ENCODE results near the gene PAPPA.

Gene PAPPA

DNA sequence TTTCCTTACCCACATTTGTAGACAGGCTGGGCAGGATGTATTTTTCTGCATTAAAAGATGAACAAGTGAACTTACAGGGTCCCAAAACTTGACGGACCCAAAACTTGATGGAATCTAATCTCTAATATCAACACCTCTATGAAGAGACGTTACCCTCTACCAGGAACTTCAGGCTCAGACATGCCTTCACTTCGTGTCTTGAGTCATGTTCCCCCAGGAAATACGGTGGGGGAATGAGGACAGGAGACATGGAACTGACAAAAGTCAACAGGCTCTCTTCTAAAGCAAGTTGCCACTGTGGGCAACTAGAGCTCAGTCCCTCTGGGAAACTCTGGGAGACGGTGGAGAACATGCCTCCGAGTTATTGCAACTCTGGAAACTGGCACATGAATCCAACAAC is 196.1 kb downstream of the PAPPA start:
- DNase-seq (ENCODE audit: low read depth): no peak

DNA sequence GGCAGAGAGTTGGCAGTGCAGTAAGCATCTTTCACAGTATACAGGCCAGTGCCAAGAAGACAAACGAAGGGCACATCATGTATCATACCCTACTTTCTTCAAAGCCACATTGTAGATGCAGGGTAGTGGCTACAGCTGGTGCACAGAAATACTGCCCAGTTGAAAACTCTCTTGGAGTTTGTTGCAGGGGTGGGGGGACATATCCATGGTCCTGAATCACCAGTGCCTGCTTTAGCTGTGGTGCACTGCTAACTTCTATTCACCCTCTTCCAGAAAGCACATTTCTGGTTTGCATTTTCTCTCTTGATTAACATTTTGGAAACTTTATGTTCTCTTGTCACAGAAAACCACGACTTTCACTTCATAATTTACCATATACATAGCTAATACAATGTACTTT is 196.6 kb downstream of the PAPPA start:
- DNase-seq (ENCODE audit: low read depth): no peak

DNA sequence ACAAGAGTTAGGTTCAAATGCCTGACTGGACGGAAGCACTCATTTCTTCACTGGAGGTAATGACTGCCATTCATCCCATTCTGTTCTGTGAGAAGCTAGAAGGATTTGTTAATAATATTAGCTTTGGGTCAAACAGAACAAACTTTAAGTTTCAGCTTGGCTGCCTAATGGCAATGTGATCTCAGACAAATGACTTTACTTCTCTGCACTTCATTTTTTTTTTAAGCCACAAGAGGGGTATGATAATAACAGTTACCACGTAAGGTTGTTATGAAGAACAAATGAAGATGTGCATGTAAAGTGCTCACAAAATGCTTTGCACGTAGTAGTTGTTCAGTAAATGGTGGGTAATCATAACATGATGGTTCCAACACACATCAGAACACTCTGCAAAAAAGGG is 199.4 kb downstream of the PAPPA start:
- DNase-seq (ENCODE audit: low read depth): no peak

DNA sequence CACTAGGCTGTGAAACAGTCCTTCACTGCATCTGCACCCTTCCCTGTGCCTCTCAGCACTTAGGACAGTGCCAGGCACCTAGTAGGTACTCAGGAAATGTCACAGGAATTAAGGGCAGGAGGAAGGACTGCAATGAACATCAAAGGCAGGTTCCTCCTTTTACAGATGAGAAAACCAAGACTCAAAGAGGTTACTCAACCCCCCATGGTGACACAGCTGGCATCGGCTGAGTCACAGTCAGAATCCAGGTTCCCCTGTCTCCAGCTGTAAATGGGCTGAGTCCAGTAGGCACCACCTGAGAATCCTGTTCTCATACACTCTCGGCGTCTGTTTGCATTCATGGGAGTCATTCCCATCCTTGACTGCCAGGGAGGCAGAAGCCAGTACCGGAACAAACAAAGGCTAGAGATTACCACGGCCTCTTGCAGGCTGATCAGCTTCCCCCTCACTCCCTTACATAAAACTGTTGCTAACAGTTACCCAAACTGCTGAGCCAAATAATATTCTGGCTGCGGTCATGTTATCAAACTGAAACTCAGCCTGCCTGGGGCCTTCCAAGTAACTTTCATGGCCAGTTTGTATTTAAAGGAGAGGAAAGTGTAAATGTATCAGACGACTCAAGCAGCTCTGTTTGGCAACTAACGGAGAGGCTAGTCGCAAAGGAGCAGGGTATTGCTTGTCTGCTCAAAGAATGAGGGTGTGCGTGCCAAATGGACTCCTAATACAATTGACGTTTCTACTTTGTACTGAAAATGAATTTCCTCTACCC is 201.7 kb downstream of the PAPPA start:
- DNase-seq (ENCODE audit: low read depth): peak; percentile 54

DNA sequence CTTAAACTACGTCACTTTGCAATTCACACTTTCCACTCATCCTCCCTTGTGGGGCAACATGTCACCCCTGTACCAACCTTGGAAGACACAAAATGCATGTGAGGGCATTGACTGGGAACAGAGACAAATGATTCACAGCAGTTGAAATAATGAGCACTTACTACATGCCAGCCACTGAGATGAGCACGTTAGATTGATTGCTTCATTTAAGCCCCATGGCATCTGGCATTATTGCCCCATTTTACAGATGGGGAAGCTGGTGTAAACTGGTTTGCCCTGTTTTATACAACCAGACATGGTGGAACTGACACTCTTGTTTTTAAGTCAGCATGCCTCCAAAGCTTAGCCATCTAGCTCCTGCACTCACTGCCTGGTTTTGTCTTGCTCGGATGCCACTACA is 204.7 kb downstream of the PAPPA start:
- no peak for DNase-seq (ENCODE audit: low read depth)

DNA sequence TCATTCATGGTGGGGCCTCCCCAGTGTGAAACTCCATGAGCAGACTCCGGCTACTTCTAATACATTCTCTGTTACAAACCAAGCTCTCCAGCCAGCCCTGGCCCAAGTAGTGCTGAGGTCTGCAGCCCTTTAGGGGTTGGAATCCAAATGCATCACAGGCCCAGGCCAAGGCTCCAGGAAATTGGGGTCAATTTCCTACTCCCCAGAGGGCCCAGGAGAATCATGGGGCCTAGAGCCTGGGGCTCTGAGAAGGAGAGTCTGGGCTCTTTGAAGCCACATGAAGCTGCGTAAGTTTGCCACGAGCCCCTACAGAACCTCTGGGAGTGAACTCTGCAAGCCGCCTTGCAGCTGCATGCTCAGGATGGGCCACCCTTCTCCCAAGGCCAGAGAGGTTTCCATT is 206.4 kb downstream of the PAPPA start:
- no peak for DNase-seq (ENCODE audit: low read depth)

DNA sequence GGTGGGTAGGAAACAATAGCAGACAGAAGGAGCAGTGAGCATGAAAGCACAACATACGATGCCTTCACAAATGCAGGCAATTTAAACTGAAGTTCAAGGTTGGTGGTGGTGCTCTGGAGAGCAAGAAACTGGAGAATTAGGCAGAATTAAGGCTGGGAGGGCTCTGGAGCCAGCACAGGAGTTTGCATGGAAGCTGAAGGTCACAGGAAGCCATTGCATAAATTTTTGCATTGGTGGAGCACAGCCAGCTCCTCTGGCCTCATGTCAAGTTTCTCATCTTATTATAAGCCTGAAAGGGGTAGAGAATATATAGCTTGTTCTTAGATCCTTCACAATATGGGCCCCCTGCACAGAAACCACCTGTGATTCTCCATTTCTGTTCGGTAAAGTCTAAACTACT is 207.4 kb downstream of the PAPPA start:
- peak; percentile 27 for DNase-seq (ENCODE audit: low read depth)

DNA sequence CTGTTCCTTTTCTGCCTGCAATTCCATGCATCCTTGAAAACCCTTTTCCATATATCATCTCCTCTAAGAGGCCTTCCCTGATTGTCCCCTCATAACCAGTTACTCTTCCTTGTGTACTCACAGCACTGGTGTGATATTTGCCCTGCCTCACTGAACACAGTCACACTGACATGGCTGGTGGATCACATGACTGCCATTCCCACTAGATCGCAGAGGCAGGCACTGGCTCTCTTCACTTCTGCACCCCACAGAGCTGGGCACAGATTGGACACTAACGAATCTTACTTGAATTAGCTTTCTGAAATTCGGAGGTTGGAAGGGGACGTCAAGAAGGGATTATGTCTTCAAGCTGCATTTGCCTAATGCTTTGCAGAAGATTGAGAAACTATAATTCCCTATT is 208.0 kb downstream of the PAPPA start:
- no peak for DNase-seq (ENCODE audit: low read depth)

DNA sequence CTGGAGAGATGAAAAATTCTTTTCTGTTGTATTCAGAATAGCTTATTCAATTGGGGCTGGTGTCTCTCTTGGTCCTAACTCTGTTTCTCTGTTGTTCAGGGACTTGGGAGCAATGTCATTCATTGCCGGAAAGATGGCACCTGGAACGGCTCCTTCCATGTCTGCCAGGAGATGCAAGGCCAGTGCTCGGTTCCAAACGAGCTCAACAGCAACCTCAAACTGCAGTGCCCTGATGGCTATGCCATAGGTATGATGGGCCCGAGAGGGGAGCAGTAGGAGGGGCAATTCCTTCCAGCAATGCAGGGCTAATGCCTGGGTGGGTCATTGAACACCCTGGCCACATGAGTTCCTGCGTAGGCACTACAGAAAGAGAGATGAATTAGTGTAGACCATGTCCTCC is 208.9 kb downstream of the PAPPA start:
- no peak for DNase-seq (ENCODE audit: low read depth)

DNA sequence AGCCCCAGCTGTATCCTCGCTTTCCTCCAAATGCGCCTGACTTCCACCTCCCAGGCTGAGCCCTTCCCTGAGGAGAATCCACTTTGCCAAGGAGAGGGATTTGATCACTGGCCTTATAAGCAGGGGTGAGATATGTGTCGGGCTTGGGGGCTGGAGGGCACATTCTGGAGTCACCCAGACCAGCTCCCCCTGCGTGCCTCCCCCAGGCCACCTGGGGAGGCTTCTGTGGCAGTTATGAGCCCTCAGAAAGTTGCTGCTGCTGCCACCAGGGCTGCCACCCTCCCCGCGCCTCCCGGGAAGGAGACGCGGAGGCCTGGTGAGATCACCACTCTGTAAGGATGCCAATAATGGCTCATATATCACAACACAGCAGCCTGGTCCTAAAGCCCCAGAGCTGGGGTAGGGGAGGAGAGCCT is 211.5 kb downstream of the PAPPA start:
- DNase-seq (ENCODE audit: low read depth): peak; percentile 71

DNA sequence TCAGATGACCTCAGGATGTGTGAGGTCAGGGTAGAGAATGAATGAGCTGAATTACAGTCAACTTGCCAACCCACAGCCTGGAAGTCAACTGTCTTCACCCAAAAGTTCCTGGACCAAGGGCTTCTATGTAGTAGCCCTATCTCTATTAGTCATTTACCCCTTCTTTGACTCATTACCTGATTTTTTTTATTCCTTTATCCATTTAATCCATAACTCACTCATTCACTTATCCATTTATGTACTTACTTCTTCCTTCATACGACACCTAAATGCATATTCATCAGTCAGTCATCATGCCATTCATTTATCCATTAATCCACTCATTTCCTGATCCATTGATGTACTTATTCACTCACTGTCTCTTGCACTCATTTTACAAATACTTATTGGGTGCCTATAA is 212.7 kb downstream of the PAPPA start:
- DNase-seq (ENCODE audit: low read depth): no peak

DNA sequence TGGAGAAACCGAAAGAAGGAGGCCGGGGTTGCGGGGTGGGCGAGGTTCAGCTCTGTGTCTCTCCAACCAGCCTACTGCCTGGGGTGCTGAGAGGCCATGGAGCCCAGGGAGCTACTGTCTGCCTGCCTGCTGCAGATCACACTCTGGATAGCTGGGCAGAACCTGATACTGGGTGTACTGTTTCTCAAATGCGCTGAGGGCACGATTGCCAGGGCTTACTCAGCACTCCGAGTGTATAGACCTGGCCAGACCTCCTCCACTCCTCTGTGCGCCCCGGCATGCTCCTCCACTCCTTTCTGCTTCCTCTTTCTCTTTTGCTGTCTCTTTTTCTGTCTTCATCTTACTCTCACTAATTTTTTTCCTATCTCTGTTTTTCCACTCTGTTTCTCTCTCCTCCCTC is 215.1 kb downstream of the PAPPA start:
- DNase-seq (ENCODE audit: low read depth): no peak

DNA sequence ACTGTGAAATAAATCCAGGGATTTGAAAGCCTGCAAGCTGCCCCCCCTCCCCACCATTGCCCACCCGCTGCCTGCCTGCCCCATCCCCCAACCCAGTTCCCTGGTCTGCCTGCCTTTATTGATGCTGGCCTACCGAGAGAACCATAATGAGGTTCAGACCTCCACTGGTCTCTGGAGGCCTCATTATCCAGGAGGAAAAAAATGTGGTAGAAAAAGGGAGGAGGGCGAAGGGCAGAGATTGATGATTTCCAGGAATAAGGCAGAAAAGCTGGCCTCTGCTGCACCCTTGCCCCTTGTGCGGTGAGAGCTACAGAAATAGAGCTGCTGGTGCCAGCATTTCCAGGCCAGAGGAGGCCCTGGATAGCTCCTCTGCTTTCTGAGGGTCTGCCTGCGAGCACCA is 216.1 kb downstream of the PAPPA start:
- DNase-seq (ENCODE audit: low read depth): no peak

DNA sequence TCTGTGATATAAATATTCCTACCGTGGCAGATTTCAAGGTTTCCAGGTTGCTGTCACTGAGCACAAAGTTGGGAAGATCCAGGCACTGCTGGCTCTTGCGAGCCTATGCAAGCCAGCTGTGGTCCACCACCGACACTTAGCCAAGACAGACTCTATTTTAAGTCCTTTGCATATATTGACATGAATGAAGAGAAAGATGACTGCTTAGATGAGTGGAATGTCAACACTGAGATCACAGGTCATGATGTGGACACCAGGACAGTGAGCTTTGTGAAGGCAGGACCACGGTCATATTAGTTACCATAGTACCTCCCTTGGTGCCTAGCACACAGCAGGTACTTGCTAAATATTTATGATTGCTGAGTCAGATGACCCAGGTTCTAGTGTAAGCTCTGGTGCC is 217.0 kb downstream of the PAPPA start:
- DNase-seq (ENCODE audit: low read depth): no peak

DNA sequence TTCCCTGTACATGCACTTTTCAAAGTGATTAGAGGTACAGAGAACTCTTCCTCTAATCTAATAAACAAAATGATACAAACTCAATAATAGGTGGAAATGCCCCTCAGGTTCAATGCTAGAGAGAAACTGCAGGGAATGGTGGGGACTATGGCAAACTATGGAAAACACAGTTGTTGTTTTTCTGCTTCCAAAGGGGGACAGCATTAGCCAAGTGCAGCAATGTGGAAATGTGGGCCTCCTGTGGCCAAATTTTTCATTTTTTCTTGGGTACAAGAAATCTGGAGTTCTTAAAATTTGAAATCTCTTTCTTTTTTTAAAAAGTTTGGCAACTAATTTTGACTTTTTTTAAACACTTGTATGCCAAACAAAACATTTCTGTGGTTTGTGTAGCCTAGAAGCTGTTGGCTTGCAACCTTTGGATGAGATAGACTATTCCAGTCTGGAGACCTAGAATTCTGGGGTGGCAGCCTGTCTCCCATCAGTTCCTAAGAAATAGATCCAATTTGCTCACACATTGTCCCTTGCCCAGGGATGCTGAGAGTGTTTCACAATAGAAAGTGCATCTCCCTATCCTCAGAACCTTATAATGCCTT is 218.6 kb downstream of the PAPPA start:
- no peak for DNase-seq (ENCODE audit: low read depth)

DNA sequence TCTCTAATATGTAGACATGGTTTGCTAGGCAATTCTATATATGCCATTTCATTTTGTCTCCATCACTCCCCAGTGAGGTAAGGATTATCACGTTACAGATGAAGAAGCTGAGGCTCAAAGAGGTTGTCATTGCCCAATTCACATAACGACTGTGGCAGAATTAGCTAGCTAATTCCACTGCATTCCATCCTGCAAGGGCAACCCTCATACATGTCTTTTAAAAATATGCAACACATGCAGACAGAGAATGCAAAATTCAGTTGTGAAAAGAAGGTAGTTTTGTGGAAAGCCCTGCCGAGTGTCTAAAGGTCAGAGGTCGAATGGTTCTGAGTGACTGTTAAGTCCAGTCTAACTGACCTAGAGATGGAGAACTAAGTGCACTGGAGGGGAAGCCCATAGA is 219.2 kb downstream of the PAPPA start:
- DNase-seq (ENCODE audit: low read depth): no peak

DNA sequence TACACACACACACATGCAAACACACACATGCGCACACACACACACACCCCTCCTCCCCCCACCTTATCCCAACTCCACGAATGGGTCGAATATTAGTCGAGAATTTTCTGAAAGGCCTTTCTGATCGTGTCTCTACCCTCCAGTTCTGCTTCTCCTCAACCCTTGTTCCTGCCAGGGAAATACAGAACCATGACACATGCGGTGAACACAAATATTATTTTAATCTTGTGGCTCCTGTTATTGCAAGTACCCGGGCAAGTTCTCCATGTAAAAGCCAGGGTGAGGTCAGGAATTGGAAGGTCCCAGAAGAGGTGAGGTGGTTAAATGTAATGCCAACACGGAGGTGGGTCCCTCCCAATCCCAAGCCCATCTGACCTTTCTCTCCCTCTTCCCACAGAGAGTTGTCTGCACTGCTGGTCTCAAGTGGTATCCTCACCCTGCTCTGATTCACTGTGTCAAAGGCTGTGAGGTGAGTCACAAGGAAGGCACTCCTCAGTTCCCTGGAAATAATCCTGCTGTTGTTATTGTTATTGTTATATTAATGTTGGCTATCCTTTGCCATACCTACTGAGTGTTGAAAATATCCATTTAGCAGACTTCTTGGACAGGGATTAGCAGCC is 223.7 kb downstream of the PAPPA start:
- DNase-seq (ENCODE audit: low read depth): peak; percentile 77

DNA sequence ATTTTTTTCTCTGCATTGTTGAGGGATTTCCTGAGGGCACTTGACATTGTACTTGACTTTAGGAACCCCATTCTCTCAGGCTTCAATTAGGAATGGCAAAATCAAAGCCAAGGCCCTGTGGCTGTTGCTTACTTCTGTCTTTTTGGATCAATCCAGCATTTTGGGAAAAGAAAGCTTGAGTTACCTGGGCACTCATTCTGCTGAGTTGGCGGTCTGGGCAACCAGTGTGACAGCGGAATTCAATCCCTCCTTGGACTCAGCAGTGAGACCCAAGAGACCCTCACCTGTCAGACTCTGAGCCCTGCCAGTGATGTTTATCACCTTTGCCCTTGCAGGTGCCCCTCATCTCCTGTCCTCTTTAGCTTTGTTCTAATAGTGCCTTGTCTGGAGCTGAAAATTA is 225.3 kb downstream of the PAPPA start:
- no peak for DNase-seq (ENCODE audit: low read depth)

DNA sequence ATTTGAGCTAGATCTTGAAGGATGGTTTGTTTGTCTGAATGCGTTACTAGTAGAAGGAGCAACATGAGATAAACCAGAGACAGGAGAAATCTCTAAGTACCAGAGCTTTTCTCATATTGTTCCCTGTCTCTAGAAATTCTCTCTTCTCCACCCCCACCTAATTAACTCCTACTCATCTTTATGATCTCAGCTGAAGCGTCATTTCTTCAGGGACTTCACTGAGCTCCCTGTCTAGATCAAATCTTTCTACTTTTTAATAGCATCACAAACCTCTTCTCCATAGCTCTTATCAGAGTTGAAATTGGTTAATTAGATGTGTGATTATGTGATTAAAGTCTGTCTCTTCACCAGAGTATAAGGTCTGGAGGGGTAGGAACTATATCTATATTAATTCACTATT is 226.2 kb downstream of the PAPPA start:
- no peak for DNase-seq (ENCODE audit: low read depth)

DNA sequence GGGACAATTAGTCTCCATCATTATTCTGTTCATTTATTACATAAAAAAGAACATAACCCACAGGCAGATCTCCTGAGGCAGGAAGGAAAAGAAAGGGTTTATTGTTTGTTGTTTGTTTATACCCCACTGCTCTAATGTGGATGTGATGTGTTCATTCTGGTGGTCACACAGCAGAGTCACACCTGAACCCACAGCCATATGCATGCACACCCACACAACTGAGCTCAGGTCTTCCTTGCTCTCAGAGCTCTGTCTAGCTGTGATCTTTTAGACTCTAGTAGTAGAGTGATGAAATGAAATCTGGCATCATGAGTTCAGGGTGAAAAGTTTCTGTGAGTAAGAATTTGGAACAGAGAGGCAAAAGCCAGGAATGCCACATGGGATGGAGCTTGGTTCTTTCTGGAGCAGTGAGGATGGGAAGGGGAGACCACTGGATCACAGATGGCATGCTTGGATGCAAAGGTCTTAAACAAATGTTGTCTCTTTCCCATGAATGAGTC is 227.0 kb downstream of the PAPPA start:
- no peak for DNase-seq (ENCODE audit: low read depth)

DNA sequence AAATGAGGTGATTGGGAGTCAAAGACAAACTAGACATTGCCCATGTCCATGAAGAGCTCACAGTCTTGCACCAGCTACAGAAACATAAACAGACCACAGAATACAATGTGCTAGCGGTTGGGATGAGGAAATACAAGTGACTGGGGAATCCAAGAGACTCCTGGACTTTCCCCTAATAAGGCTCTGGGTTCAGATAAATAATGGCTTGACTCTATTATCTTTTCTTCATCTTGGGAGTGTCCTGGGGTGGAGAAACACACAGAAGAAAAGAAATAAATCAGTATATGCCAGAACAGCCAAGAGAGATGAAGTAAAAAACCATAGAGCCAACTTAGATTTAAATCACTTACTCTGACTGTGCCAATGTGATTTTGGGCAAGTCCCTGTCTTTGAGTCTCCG is 227.8 kb downstream of the PAPPA start:
- peak; percentile 62 for DNase-seq (ENCODE audit: low read depth)

DNA sequence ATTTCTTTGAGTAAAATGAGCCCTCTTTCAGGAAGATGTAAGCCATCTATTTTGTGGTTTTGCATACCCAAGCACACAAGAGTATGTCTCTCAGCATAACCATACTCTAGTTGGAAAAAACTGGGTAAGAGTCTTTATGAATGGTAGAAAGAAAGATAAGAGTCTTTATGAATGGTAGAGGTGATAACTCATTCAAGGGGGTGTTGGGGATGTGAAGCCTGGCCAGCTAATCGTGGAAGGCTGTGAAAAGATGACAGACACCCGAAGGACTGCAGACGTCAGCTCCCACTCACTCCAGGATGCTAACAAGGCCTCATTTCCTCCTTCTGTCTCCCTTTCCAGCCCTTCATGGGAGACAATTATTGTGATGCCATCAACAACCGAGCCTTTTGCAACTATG is 228.5 kb downstream of the PAPPA start:
- DNase-seq (ENCODE audit: low read depth): no peak

DNA sequence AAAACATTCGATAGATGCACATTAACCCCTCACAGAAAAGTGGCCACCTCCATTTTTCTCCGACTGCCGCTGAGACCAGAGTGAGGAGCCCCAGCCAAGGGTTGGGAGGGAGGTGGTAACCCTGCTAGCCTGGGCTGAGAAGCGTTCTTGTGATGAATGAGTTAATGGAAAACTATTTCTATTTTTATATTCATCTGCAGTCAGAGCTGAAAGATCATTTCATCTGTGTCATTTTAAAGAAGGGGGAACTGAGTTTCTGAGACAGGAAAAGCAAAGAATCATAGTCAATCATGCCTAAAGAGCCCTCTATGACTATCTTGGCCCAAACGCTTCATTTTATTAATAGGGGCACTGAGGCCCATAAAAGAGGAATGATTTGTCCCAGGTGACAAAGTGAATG is 229.5 kb downstream of the PAPPA start:
- DNase-seq (ENCODE audit: low read depth): no peak

DNA sequence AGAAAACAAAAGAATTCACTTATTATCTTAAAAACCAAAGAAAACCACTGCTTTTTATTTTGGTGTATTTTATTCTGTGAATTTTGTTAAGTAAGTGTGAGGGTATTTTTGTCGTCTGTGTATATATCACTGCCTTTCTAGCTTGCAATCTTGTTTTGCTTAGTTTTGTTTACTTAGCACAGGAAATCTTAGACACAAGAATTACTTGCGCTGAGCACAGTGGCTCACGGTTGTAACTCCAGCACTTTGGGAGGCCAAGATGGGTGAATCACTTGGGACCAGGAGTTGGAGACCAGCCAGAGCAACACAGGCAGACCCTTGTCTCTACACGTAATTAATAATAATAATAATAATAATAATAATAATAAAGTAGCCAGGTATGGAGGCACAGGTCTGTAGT is 230.3 kb downstream of the PAPPA start:
- peak; percentile 78 for DNase-seq (ENCODE audit: low read depth)
